Central memory CD4-positive, alpha-beta T cell (primary cell): ENCODE results near the gene AP2A2.

ENCODE experiments used
- DNase-seq: peaks from one replicate; pipeline ENCODE4 v3.0.0; 2022

AP2A2 gene

DNA sequence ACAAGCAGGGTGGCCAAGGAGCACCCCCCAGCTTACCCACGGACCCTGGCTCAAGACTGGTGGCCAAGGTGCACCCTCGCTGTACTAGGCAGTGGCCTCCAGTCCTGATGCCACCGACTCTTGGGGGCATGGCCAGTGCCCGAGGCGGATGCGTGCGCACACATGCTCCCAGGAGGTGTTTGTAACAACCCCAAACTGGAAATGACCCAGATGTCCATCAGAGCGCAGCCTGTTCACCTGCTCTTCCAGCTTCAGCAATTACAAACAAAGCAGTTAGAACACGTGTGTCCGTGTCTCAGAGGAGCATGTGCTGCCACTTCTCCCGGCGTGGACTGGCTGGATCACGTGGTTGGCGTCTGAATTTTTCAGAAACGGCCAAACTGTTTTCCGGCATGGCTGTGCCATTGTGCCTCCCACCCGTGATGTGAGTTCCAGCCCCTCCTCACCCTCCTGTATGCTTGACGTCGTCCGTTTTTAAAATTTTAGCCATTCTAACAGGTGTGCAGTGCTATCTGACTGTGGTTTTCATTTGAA, 118.0 kb downstream of the AP2A2 start:
- DNase-seq = no peak

DNA sequence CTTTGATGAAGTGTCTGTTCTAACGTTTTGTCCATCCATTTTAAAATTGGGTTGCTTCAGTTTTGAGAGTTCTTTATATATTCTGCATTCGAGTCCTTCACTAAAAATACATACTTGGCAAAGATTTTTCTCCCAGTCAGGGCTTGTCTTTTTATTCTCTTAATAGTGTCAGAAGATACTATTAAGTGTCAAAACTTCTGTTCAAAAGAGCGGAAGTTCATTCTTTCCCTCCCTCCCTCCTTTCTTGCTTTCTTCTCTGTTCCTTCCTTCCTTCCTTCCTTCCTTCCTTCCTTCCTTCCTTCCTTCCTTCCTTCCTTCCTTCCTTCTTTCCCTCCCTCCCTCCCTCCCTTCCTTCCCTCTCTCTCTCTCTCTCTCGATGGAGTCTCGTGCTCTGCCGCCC, 118.5 kb downstream of the AP2A2 start:
- no peak for DNase-seq

- DNase-seq = no peak
Measured at GRCh38 chr11:1047595-1048156, 122.0 kb downstream of the AP2A2 start.

GRCh38 chr11:1048375-1049070, 122.9 kb downstream of the AP2A2 start:
- no peak for DNase-seq

- DNase-seq = no peak
Measured at GRCh38 chr11:1049071-1049405, 123.4 kb downstream of the AP2A2 start.

DNA sequence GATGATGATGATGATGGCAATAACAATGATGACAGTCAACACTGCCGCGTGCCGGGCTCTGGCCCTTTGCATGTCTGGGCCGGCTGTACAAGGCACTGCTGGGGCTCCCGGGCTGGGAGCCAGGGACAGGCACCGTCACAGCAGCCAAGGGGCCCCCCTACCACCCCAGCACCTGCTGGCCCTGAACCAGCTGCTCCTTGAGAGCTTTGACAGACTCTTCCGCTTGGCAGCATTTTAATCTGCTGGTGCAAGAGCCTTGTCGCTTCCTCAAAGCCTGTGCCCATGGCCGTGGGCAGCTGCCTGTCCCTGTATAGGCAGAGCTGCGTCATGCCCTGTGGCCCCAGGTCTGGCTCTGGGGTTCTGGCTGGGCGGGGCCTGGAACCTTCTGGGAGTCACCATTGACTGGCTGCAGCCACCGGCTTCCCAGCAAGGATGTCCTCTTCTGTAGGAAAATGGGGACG, 123.8 kb downstream of the AP2A2 start:
- DNase-seq = no peak

DNA sequence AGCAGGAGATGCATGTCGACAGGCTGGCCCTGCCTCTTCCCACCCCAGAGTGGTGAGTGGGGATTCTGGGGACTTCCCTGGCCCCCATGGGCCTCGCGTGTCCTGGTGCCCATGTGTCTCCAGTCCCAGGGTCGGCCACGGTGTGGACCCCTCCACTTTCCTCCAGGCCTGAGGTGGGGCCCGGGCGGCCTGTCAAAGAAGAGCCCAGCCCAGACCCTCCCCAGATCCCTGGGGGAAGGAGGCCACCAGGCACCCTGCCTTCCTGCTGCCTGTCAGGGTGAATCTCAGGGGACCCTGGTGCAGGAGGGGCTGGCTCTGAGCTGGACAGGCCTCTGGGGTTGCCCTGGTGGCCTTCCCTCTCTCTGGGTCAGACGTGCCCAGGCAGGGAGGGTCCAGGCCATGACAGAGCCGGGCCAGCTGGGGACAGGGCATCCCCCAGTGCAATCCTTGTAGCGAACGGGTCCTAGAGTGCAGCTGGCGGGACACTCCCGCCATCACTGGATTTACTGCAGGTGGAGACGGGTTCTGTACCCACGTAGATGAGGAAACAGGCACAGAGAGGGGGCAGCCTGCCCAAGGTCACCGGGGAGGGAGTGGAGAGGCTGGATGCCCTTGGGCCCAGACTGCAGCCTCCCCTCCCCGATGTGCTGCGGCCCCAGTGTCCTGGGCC, 124.4 kb downstream of the AP2A2 start:
- DNase-seq = no peak

- peak; percentile 63 for DNase-seq
Measured at GRCh38 chr11:1050581-1051355, 125.1 kb downstream of the AP2A2 start.

- no peak for DNase-seq
Measured at GRCh38 chr11:1051356-1052132, 125.9 kb downstream of the AP2A2 start.

DNA sequence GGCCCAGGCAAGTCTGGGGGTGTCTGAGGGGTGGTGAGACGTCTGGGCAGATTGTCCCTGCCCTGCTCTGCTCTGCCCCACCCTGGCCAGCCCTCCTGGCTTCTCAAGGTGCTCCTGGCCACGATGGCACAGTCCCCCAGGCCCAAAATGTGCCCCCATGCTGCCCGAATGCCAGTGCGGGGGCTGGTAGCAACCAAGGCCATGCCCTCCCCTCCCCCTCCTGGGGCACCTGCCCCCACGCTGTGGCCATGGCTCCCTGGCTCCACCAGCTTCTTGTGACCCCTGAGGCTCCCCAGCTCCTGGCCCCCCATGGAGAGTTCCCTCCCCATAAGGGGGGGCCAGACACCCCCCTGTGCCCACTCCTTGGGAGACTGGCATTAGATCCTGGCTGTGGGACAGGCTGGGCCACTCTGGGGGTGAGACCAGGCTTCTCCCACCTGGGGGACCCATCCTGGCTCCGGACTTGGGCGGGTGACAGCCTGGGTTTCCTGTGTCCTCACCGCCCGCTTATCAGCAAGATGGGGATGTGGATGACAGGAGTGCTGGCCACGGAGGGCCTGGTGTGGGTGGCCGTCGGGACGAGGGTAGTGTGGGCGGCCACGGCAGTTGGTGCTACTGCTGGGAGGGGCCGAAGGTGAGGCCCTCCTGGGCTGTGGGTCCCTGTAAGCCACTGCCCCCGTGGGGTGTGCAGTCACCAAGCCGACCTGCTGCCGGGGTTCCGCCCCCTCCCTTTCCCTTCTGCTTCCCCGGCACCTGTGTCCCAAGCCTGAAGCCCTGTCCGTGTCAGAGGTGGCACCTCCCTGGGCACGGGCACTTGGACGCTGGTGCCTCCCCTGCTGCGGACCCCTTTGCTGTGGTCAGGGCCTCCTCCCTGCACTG, 126.7 kb downstream of the AP2A2 start:
- DNase-seq = no peak

GRCh38 chr11:1053121-1053901, 127.6 kb downstream of the AP2A2 start:
- DNase-seq = no peak

GRCh38 chr11:1054143-1055108, 128.8 kb downstream of the AP2A2 start:
- no peak for DNase-seq

- no peak for DNase-seq
Measured at GRCh38 chr11:1055109-1055703, 129.5 kb downstream of the AP2A2 start.

DNA sequence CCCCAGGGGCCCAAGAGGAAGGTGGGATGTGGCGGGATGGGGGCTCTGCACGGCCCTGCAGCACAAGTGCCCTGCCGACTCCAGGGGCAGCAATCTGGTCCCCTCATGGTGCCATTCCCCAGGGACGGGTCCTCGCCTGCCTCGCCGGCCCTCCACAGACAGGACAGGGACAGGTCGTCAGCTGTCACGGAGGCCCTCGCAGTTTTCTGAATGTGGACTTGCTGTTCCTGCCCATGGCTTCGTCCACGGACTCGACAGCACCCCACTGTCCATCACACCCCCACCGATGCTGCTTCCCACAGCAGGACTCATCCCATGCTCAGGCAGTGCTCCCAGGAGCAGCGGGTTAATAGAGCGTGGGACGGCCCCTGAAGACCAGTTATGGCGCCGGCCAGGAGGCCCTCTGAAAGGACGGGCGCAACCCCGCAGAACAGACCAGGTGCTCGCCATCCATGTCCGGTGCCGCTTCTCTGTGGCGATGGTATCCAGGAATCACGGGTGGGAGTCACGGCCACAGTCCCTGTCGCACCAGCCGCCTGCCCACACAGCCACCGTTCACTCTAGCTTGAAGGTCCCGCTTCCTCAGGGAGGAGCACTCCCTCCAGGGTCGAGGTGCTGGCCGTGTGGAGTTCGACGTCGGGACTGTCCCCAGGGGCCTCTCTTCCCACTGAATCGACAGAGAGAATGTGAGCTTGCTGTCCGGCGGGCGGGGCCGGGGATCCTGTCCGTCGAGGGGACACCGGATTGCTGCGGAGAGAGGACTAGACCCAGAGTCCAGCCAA, 130.5 kb downstream of the AP2A2 start:
- no peak for DNase-seq

DNA sequence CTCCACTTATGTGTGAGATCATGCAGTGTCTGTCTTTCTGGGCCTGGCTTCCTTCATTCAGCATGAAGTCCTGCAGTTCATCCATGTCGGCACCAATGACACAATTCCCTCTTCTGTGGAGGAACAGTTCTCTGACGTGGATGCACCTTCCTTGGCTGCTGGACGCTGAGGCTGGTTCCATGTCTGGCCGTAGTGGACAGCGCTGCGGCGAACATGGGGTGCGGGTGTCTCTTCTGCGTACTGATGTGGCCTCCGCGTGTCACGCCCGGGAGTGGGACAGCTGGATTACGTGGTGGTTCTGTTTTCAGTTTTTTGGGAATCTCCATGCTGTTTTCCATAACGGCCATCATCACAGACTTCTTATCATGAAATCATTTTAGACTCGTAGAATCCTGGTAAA, 132.1 kb downstream of the AP2A2 start:
- no peak for DNase-seq

GRCh38 chr11:1059759-1060158, 134.1 kb downstream of the AP2A2 start:
- no peak for DNase-seq

GRCh38 chr11:1060410-1060809, 134.7 kb downstream of the AP2A2 start:
- no peak for DNase-seq
